AG04450 (cell line): Measurements from ENCODE around the gene DCST2. TPM values are rescaled to one million over a fixed set of nuclear protein-coding genes. Genes with fewer than 3 reads are reported as not detected.

Source experiments
- CTCF ChIA-PET: fragments of 300-600, 350-600 bp; formaldehyde crosslinking; extraction: SDS; loops from one replicate; lab custom pipeline; 2022; ENCODE audit warnings: antibody characterized with exemption, inconsistent platforms; lab: Charles Lee
- POLR2A ChIA-PET: fragments of 350-600 bp; formaldehyde crosslinking; extraction: SDS; loops from one replicate; lab custom pipeline; 2021; ENCODE audit warnings: antibody characterized with exemption, inconsistent platforms; lab: Yijun Ruan, JAX
- DNase-seq: peaks from one replicate; pipeline ENCODE4 v3.0.0-alpha.2; 2011; ENCODE audit warnings: low read depth, low spot score
- H3K27ac ChIP-seq: one replicate; pipeline ENCODE4 v1.5.1; 2012; ENCODE audit warnings: low read depth, low read length, control low read depth
- H3K27me3 ChIP-seq: one replicate; pipeline ENCODE4 v1.6.0; 2012; ENCODE audit warnings: low read length; ENCODE audit not compliant: control insufficient read depth, insufficient read depth
- H3K4me3 ChIP-seq: 2 replicates; pipeline ENCODE4 v1.5.1; 2011; ENCODE audit warnings: mild to moderate bottlenecking, low read depth, low read length, control low read depth
- H3K9me3 ChIP-seq: 2 replicates; pipeline ENCODE4 v1.5.1; 2012; ENCODE audit warnings: low read length; ENCODE audit not compliant: control insufficient read depth, insufficient read depth
- polyA plus RNA-seq: library from polyadenylated mRNA; depleted of rRNA; stranded (reverse); fragments of >200 nt; gene quantifications from 2 replicates; pipeline ENCODE4 v1.2.3, GENCODE V29; 2011
- TF ChIP-seq, protein P1 (sequence below): IDR thresholded peaks from 2 replicates; pipeline ENCODE4 v1.5.1; 2011; ENCODE audit warnings: low read depth, low read length, control low read depth, inconsistent platforms

Gene DCST2
- polyA plus RNA-seq, 1 experiment = 0.07 TPM

GRCh38 chr1:155008015-155008941, 25.3 kb downstream of the DCST2 start:
- Histone ChIP-seq H3K27me3 (no peaks in the 10 kb centered on the region), H3K4me3 (no peak overlapping the region), H3K27ac (no peak overlapping the region), H3K9me3 (no peaks in the 10 kb centered on the region; the same call in 1 of the 2 replicates)
- POLR2A ChIA-PET = interaction anchor here (1.6 kb wide), 1 partner anchor 9 kb away, joined by 3 read pairs; no protein-coding TSS in a partner anchor
- CTCF ChIA-PET = interaction anchor here (0.6 to 4.5 kb wide), 2 partner anchors 8 to 9 kb away, joined by 3 to 38 read pairs; no protein-coding TSS in a partner anchor
- no peak for DNase-seq
- TF ChIP-seq, protein P1, sequence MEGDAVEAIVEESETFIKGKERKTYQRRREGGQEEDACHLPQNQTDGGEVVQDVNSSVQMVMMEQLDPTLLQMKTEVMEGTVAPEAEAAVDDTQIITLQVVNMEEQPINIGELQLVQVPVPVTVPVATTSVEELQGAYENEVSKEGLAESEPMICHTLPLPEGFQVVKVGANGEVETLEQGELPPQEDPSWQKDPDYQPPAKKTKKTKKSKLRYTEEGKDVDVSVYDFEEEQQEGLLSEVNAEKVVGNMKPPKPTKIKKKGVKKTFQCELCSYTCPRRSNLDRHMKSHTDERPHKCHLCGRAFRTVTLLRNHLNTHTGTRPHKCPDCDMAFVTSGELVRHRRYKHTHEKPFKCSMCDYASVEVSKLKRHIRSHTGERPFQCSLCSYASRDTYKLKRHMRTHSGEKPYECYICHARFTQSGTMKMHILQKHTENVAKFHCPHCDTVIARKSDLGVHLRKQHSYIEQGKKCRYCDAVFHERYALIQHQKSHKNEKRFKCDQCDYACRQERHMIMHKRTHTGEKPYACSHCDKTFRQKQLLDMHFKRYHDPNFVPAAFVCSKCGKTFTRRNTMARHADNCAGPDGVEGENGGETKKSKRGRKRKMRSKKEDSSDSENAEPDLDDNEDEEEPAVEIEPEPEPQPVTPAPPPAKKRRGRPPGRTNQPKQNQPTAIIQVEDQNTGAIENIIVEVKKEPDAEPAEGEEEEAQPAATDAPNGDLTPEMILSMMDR = no peak

- POLR2A ChIA-PET = interaction anchor here (0.7 to 1.6 kb wide), 2 partner anchors 10 to 1103 kb away, joined by 3 to 5 read pairs; no protein-coding TSS in a partner anchor
- TF ChIP-seq, protein P1 = no peak
- DNase-seq = no peak
- H3K27ac ChIP-seq = no peak overlapping the region
- no peaks in the 10 kb centered on the region for H3K27me3 ChIP-seq
- H3K9me3 ChIP-seq = no peaks in the 10 kb centered on the region; the same call in 1 of the 2 replicates
- CTCF ChIA-PET = interaction anchor here (0.6 to 4.5 kb wide), 3 partner anchors 7 to 39 kb away, joined by 3 to 38 read pairs (median 3); no protein-coding TSS in a partner anchor
- no peak overlapping the region for H3K4me3 ChIP-seq
Observed at GRCh38 chr1:155007251-155007828, 26.2 kb downstream of the DCST2 start.

- CTCF ChIA-PET = interaction anchor here (0.9 to 4.5 kb wide), 2 partner anchors 11 to 39 kb away, joined by 3 to 38 read pairs; no protein-coding TSS in a partner anchor
- Histone ChIP-seq H3K27me3 (no peaks in the 10 kb centered on the region), H3K4me3 (no peak overlapping the region), H3K27ac (no peak overlapping the region), H3K9me3 (no peaks in the 10 kb centered on the region; the same call in 1 of the 2 replicates)
- no peak for DNase-seq
- TF ChIP-seq, protein P1 = no peak
- POLR2A ChIA-PET = interaction anchor here (0.7 to 1.6 kb wide), 2 partner anchors 10 to 1102 kb away, joined by 3 to 5 read pairs; no protein-coding TSS in a partner anchor
Observed at GRCh38 chr1:155006601-155007101, 26.9 kb downstream of the DCST2 start.

DNA sequence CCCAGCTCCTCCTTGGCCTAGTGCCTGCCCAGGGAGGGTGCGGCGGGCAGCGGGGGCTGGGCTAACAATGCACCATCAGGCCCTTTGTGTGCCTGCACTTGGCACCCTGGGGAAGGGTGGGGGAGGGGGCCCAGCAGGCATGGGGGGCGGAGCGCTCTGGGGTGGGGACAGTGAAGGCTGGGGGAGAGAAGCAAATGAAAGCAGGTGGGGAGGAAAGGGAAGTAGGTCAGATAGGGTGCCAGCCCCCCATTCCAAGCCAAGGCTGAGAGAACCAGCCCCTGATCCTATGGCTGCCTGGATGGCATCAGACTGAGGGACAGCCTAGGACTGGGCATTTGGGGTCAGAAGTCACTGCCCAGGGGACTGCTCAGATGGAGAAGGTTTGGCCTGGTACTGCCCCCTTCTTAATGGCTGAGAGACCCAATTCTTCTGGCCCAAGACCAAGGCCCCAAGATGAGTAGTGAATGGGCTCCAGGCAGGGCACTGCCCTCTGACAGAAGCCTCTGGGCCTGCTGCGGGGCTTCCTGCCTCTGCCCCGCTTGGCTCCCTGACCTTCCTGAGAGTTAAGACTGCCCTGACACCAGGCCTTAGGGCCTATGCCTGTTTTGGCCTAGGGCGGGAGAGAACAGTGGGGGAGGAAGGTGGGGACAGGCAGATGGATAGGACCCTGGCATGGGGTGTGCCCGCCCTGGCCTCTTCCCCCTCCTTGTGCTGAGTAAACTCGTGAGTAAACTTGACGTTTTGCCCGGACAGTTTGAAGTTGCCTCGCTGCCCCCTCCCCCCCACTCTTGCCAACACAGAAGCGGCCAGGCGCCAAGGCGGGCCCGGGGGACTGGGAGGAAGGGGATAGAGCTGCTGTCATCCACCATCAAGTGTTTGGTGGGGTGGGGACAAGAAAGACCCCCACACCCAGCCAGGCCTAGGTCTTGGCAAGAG, 28.2 kb downstream of the DCST2 start:
- Histone ChIP-seq H3K4me3 (peak overlapping the region; percentile 94; the same call in 1 of the 2 replicates), H3K27ac (no peak overlapping the region)
- POLR2A ChIA-PET = interaction anchor here (0.7 kb wide), 1 partner anchor 18 kb away, joined by 3 read pairs; no protein-coding TSS in a partner anchor

More for the DNA sequence above, 28.2 kb downstream of the DCST2 start:
- no peaks in the 10 kb centered on the region for H3K27me3 ChIP-seq
- CTCF ChIA-PET = interaction anchor here (4.5 kb wide), 1 partner anchor 12 kb away, joined by 38 read pairs; no protein-coding TSS in a partner anchor
- DNase-seq = no peak
- H3K9me3 ChIP-seq = no peaks in the 10 kb centered on the region; the same call in 1 of the 2 replicates
- TF ChIP-seq, protein P1 = no peak
